Measurements from ENCODE around the gene BCDIN3D.

- no peak for TF ChIP-seq EZH2 (IDR thresholded peaks at IDR 0.05; ENCODE audit: low read length, unreplicated experiment)
- TF ChIP-seq, protein P1, sequence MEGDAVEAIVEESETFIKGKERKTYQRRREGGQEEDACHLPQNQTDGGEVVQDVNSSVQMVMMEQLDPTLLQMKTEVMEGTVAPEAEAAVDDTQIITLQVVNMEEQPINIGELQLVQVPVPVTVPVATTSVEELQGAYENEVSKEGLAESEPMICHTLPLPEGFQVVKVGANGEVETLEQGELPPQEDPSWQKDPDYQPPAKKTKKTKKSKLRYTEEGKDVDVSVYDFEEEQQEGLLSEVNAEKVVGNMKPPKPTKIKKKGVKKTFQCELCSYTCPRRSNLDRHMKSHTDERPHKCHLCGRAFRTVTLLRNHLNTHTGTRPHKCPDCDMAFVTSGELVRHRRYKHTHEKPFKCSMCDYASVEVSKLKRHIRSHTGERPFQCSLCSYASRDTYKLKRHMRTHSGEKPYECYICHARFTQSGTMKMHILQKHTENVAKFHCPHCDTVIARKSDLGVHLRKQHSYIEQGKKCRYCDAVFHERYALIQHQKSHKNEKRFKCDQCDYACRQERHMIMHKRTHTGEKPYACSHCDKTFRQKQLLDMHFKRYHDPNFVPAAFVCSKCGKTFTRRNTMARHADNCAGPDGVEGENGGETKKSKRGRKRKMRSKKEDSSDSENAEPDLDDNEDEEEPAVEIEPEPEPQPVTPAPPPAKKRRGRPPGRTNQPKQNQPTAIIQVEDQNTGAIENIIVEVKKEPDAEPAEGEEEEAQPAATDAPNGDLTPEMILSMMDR (conservative IDR thresholded peaks at IDR 0.05; ENCODE audit: low read depth, low read length) = no peak
Observed at GRCh38 chr12:49787672-49788071, 55.2 kb downstream of the BCDIN3D start.
